MCF 10A (cell line): ENCODE measurements around the gene KRTAP20-2. TPM values are rescaled to one million over a fixed set of nuclear protein-coding genes. Genes with fewer than 3 reads are reported as not detected.

Source experiments
- BruUV-seq: library from RNA; stranded (reverse); fragments of 400-500 nt; replicated peaks from 2 replicates; lab custom pipeline; 2021; lab: Mats Ljungman, UMichigan
- CTCF ChIA-PET: fragments of 300-600 bp; sonication (Branson Sonifier 250); formaldehyde crosslinking; extraction: SDS; loops from one replicate; lab custom pipeline; 2021; ENCODE audit warnings: antibody characterized with exemption, inconsistent platforms; lab: Yijun Ruan, JAX
- POLR2A ChIA-PET: fragments of 300-600, 350-650 bp; sonication (Branson Sonifier 250); formaldehyde crosslinking; extraction: SDS; loops from one replicate; lab custom pipeline; 2020; ENCODE audit warnings: antibody characterized with exemption, inconsistent platforms; lab: Yijun Ruan, JAX
- DNase-seq: peaks from one replicate; pipeline ENCODE4 v3.0.0-alpha.2; 2018; ENCODE audit not compliant: unreplicated experiment
- H3K27ac Mint-ChIP-seq: one replicate; pipeline ENCODE4 v1.8.0; 2022; ENCODE audit warnings: mild to moderate bottlenecking, low read depth, mixed read lengths; ENCODE audit not compliant: unreplicated experiment
- H3K27me3 Mint-ChIP-seq: one replicate; pipeline ENCODE4 v1.8.0; 2022; ENCODE audit warnings: mixed read lengths; ENCODE audit not compliant: insufficient read depth, unreplicated experiment
- H3K36me3 Mint-ChIP-seq: one replicate; pipeline ENCODE4 v1.8.0; 2022; ENCODE audit warnings: mild to moderate bottlenecking, moderate library complexity, mixed read lengths; ENCODE audit not compliant: insufficient read depth, unreplicated experiment
- H3K4me1 Mint-ChIP-seq: one replicate; pipeline ENCODE4 v1.8.0; 2022; ENCODE audit warnings: mixed read lengths; ENCODE audit not compliant: insufficient read depth, unreplicated experiment
- H3K4me3 Mint-ChIP-seq: one replicate; pipeline ENCODE4 v1.8.0; 2022; ENCODE audit warnings: mild to moderate bottlenecking, moderate library complexity, mixed read lengths; ENCODE audit not compliant: unreplicated experiment
- H3K9me3 Mint-ChIP-seq: one replicate; pipeline ENCODE4 v1.8.0; 2022; ENCODE audit warnings: mixed read lengths; ENCODE audit not compliant: unreplicated experiment
- CTCF ChIP-seq: fragments of 200-600 bp; IDR thresholded peaks from one replicate; pipeline ENCODE4 v1.8.0; 2022; ENCODE audit warnings: antibody characterized with exemption, mild to moderate bottlenecking; ENCODE audit not compliant: unreplicated experiment
- intact Hi-C: fragments of 100-400 bp; cut with micrococcal nuclease; formaldehyde crosslinking; loops from 2 replicates; pipeline ENCODE4 v1.14.1; 2022
- total RNA-seq: library from RNA; stranded (reverse); gene quantifications from 2 replicates; pipeline ENCODE4 v1.2.3, GENCODE V29; 2022

The KRTAP20-2 gene
- total RNA-seq, 1 experiment from 2014 or later, result not detected

- POLR2A ChIA-PET, result no interaction called here
- CTCF ChIA-PET, result no interaction called here
- peaks cover 6% of the 10 kb centered on the region for H3K36me3 Mint-ChIP-seq
- intact Hi-C loops, result no loop called here
- BruUV-seq, result no TSS peak
- H3K27ac Mint-ChIP-seq, result no peak overlapping the region
- no peaks in the 10 kb centered on the region for H3K4me1 Mint-ChIP-seq
- DNase-seq, result peak; percentile 5
- H3K27me3 Mint-ChIP-seq, result no peaks in the 10 kb centered on the region
- no peak overlapping the region for H3K4me3 Mint-ChIP-seq
- TF ChIP-seq CTCF, result no peak
- H3K9me3 Mint-ChIP-seq, result peaks cover 4% of the 10 kb centered on the region
These were observed 3.7 kb downstream of the KRTAP20-2 start for GRCh38 chr21:30638686-30639085.

- intact Hi-C loops, result no loop called here
- Mint-ChIP-seq H3K4me3 (no peak within 1 kb of the TSS), H3K27me3 (peaks cover 14% of the 10 kb centered on the region), H3K36me3 (peaks cover 6% of the 10 kb centered on the region), H3K27ac (no peak within 1 kb of the TSS), H3K4me1 (no peaks in the 10 kb centered on the region), H3K9me3 (peaks cover 7% of the 10 kb centered on the region)
- no TSS peak for BruUV-seq
- ChIA-PET CTCF (interaction anchor here (0.5 kb wide), 1 partner anchor 1079 kb away, joined by 3 read pairs; no protein-coding TSS in a partner anchor), POLR2A (no interaction called here)
- TF ChIP-seq CTCF, result no peak
- DNase-seq, result no peak
These were observed 7.6 kb downstream of the KRTAP20-2 start, which contains the start of gene KRTAP20-3 for GRCh38 chr21:30642564-30642963. TSS of gene KRTAP20-3 (plus strand) at chr21:30642864.

GRCh38 chr21:30646904-30647414 is 12.0 kb downstream of the KRTAP20-2 start:
- ChIA-PET CTCF (no interaction called here), POLR2A (no interaction called here)
- H3K27ac Mint-ChIP-seq, result no peak overlapping the region
- peaks cover 14% of the 10 kb centered on the region for H3K9me3 Mint-ChIP-seq
- no peak for TF ChIP-seq CTCF
- H3K4me3 Mint-ChIP-seq, result no peak overlapping the region
- no peaks in the 10 kb centered on the region for H3K4me1 Mint-ChIP-seq
- intact Hi-C loops, result no loop called here
- DNase-seq, result no peak
- peaks cover 56% of the 10 kb centered on the region for H3K27me3 Mint-ChIP-seq
- BruUV-seq, result no TSS peak
- H3K36me3 Mint-ChIP-seq, result no peaks in the 10 kb centered on the region

- no peak overlapping the region for H3K27ac Mint-ChIP-seq
- intact Hi-C loops, result no loop called here
- H3K4me1 Mint-ChIP-seq, result no peaks in the 10 kb centered on the region
- H3K27me3 Mint-ChIP-seq, result peaks cover 81% of the 10 kb centered on the region
- BruUV-seq, result no TSS peak
- no peak for TF ChIP-seq CTCF
- POLR2A ChIA-PET, result no interaction called here
- no peak for DNase-seq
- H3K9me3 Mint-ChIP-seq, result peaks cover 7% of the 10 kb centered on the region
- no peaks in the 10 kb centered on the region for H3K36me3 Mint-ChIP-seq
- H3K4me3 Mint-ChIP-seq, result no peak overlapping the region
- CTCF ChIA-PET, result no interaction called here
These were observed 17.9 kb downstream of the KRTAP20-2 start for GRCh38 chr21:30652891-30653290.
